NT2/D1 (cell line): ENCODE measurements around the gene TDRD9.

ENCODE experiments used
- YY1 ChIP-seq: IDR thresholded peaks from 2 replicates; pipeline ENCODE4 v1.6.1; 2011; ENCODE audit not compliant: insufficient read length, insufficient read depth
- ZNF274 ChIP-seq: IDR thresholded peaks from 2 replicates; pipeline ENCODE4 v1.6.1; 2011; ENCODE audit warnings: mild to moderate bottlenecking, low read depth, low read length

DNA sequence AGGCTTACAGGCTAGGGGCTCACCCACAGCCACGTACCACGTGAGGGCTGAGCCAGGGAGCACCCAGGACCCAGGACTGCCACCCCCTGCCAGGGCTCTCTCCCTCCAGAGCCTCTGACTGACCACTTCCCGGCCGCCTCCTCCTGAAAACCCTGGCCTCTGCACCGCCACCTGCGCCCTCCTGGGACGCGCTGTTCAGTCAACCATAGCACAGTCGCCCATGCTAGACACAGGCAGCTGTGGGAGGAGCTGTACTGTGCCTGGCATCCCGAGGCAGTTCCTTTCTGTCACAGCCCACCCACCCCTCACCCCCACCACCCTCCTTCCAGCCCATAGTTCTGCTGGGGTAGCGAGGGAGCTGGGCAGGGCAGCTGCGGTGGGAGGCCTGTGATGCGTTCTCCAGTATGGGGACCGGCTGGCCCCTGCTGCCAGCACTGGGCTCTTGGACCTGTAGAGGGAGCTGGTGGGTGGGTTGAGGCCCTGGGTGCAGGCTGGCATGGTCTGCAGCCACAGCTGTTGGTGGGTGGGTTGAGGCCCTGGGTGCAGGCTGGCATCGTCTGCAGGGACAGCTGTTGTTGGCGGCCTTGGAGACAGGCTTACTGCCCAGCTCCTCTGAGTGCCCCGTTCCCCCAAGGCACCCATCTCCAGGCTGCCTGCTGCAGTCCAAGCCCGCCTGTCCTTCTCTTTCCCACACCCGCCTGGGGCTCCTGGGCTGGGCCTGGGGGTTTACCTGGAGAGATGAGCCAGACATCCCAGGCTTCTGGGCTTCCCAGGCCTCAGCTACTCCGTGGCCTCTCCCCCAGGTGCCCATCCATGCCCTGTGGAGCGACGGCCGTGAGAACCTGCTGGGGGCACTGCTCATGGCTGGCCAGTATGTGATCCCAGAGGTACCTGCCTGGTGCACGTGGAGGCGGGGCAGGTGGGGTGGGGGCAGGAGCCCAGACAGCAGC lies 168.8 kb downstream of the TDRD9 start:
- TF ChIP-seq ZNF274 (no peak), YY1 (no peak)
